OCI-LY7 (cell line): Measurements from ENCODE around the gene ZDHHC13.
A peak's percentile ranks its signal among the peaks of the same experiment; 100 is the strongest.

Experiments used
- EZH2phosphoT487 ChIP-seq: fragments of 200-600 bp; sonication (generic); IDR thresholded peaks from 2 replicates; pipeline ENCODE4 v1.6.1; 2018; ENCODE audit warnings: low read depth, borderline replicate concordance, mild to moderate bottlenecking, mixed run types, antibody characterized with exemption, low read length, moderate library complexity, mixed read lengths
- TF ChIP-seq, protein P1 (sequence below): fragments of 200-600 bp; sonication (generic); conservative IDR thresholded peaks from 2 replicates; pipeline ENCODE4 v1.5.1; 2014; ENCODE audit warnings: mild to moderate bottlenecking, antibody characterized with exemption, low read length, moderate library complexity, mixed read lengths

GRCh38 chr11:19076744-19077589 is 40.0 kb upstream of the ZDHHC13 start:
- TF ChIP-seq, protein P1, sequence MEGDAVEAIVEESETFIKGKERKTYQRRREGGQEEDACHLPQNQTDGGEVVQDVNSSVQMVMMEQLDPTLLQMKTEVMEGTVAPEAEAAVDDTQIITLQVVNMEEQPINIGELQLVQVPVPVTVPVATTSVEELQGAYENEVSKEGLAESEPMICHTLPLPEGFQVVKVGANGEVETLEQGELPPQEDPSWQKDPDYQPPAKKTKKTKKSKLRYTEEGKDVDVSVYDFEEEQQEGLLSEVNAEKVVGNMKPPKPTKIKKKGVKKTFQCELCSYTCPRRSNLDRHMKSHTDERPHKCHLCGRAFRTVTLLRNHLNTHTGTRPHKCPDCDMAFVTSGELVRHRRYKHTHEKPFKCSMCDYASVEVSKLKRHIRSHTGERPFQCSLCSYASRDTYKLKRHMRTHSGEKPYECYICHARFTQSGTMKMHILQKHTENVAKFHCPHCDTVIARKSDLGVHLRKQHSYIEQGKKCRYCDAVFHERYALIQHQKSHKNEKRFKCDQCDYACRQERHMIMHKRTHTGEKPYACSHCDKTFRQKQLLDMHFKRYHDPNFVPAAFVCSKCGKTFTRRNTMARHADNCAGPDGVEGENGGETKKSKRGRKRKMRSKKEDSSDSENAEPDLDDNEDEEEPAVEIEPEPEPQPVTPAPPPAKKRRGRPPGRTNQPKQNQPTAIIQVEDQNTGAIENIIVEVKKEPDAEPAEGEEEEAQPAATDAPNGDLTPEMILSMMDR, result peak; percentile 99
- TF ChIP-seq EZH2phosphoT487, result no peak
